ENCODE results near the gene ATP2B2.

DNA sequence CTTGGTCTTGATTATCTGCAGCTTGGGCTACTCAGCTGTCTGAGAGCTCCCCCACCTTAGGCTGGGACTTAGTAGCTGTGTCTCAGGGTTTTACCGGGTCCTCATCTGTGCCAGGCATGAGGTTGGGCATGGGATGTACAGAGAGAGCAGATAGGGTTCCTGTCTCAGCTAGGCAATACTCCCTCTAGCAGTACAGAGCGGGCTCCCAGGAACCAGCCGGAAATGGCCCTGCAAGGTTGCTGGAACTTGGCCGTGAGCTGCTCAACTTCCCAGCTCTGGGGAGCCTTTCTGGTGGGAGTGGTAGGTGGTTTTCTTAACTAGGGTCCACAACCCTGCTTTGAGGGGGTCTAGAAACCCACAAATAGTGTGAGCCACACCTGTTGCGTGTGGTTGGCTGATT, 58.3 kb downstream of the ATP2B2 start:
- TF ChIP-seq, protein P1, sequence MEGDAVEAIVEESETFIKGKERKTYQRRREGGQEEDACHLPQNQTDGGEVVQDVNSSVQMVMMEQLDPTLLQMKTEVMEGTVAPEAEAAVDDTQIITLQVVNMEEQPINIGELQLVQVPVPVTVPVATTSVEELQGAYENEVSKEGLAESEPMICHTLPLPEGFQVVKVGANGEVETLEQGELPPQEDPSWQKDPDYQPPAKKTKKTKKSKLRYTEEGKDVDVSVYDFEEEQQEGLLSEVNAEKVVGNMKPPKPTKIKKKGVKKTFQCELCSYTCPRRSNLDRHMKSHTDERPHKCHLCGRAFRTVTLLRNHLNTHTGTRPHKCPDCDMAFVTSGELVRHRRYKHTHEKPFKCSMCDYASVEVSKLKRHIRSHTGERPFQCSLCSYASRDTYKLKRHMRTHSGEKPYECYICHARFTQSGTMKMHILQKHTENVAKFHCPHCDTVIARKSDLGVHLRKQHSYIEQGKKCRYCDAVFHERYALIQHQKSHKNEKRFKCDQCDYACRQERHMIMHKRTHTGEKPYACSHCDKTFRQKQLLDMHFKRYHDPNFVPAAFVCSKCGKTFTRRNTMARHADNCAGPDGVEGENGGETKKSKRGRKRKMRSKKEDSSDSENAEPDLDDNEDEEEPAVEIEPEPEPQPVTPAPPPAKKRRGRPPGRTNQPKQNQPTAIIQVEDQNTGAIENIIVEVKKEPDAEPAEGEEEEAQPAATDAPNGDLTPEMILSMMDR (IDR thresholded peaks at IDR 0.05 in 2 of 3, conservative IDR thresholded peaks at IDR 0.05 in 1 of 3; ENCODE audit: insufficient read depth in 2 of 3, low read depth in 1 of 3, low read length in 3 of 3), result no peak
- TF ChIP-seq, protein P2, sequence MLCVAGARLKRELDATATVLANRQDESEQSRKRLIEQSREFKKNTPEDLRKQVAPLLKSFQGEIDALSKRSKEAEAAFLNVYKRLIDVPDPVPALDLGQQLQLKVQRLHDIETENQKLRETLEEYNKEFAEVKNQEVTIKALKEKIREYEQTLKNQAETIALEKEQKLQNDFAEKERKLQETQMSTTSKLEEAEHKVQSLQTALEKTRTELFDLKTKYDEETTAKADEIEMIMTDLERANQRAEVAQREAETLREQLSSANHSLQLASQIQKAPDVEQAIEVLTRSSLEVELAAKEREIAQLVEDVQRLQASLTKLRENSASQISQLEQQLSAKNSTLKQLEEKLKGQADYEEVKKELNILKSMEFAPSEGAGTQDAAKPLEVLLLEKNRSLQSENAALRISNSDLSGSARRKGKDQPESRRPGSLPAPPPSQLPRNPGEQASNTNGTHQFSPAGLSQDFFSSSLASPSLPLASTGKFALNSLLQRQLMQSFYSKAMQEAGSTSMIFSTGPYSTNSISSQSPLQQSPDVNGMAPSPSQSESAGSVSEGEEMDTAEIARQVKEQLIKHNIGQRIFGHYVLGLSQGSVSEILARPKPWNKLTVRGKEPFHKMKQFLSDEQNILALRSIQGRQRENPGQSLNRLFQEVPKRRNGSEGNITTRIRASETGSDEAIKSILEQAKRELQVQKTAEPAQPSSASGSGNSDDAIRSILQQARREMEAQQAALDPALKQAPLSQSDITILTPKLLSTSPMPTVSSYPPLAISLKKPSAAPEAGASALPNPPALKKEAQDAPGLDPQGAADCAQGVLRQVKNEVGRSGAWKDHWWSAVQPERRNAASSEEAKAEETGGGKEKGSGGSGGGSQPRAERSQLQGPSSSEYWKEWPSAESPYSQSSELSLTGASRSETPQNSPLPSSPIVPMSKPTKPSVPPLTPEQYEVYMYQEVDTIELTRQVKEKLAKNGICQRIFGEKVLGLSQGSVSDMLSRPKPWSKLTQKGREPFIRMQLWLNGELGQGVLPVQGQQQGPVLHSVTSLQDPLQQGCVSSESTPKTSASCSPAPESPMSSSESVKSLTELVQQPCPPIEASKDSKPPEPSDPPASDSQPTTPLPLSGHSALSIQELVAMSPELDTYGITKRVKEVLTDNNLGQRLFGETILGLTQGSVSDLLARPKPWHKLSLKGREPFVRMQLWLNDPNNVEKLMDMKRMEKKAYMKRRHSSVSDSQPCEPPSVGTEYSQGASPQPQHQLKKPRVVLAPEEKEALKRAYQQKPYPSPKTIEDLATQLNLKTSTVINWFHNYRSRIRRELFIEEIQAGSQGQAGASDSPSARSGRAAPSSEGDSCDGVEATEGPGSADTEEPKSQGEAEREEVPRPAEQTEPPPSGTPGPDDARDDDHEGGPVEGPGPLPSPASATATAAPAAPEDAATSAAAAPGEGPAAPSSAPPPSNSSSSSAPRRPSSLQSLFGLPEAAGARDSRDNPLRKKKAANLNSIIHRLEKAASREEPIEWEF (CRISPR knock-in tag; IDR thresholded peaks at IDR 0.05), result no peak
- TF ChIP-seq GATAD2B (IDR thresholded peaks at IDR 0.05; ENCODE audit: borderline replicate concordance), result no peak
- TF ChIP-seq, protein P3, sequence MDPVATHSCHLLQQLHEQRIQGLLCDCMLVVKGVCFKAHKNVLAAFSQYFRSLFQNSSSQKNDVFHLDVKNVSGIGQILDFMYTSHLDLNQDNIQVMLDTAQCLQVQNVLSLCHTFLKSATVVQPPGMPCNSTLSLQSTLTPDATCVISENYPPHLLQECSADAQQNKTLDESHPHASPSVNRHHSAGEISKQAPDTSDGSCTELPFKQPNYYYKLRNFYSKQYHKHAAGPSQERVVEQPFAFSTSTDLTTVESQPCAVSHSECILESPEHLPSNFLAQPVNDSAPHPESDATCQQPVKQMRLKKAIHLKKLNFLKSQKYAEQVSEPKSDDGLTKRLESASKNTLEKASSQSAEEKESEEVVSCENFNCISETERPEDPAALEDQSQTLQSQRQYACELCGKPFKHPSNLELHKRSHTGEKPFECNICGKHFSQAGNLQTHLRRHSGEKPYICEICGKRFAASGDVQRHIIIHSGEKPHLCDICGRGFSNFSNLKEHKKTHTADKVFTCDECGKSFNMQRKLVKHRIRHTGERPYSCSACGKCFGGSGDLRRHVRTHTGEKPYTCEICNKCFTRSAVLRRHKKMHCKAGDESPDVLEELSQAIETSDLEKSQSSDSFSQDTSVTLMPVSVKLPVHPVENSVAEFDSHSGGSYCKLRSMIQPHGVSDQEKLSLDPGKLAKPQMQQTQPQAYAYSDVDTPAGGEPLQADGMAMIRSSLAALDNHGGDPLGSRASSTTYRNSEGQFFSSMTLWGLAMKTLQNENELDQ (CRISPR knock-in tag; IDR thresholded peaks at IDR 0.05; ENCODE audit: borderline replicate concordance), result no peak
- no peak for TF ChIP-seq CREM (IDR thresholded peaks at IDR 0.05; ENCODE audit: low read depth)
- TF ChIP-seq KAT8 (IDR thresholded peaks at IDR 0.05; ENCODE audit: low read depth), result no peak
- TF ChIP-seq ZC3H8 (IDR thresholded peaks at IDR 0.05), result no peak
- no peak for TF ChIP-seq MAZ (CRISPR knock-in tag; conservative IDR thresholded peaks at IDR 0.05 in 1 of 2, IDR thresholded peaks at IDR 0.05 in 1 of 2)
